ENCODE data around the gene BSCL2.
A peak's percentile ranks its signal among the peaks of the same experiment; 100 is the strongest.

GRCh38 chr11:62671608-62672389 lies 35.4 kb downstream of the BSCL2 start, which contains the start of the genes LBHD1 and UQCC3:
- TF ChIP-seq POLR2A (IDR thresholded peaks at IDR 0.05) (peak; percentile 58 to 88 (median 84)), CTCF (IDR thresholded peaks at IDR 0.05) (peak in 1 of 7 experiments; percentile 17)

Measured in body of pancreas (tissue), 4 donors.